A673 (cell line): ENCODE results near the gene ETFDH.

Experiments
- EZH2 ChIP-seq: fragments of 200-600 bp; sonication (generic); IDR thresholded peaks from 2 replicates; pipeline ENCODE4 v1.6.1; 2017; ENCODE audit warnings: borderline replicate concordance, low read depth, mild to moderate bottlenecking, mixed read lengths, antibody characterized with exemption, low read length; ENCODE audit not compliant: poor library complexity, severe bottlenecking
- TF ChIP-seq, protein P1 (sequence below): fragments of 300-800, 200-600 bp; sonication (generic); conservative IDR thresholded peaks from 2 replicates; pipeline ENCODE4 v1.5.1; 2017; ENCODE audit warnings: low read depth, mild to moderate bottlenecking, antibody characterized with exemption, low read length, moderate library complexity, mixed read lengths

DNA sequence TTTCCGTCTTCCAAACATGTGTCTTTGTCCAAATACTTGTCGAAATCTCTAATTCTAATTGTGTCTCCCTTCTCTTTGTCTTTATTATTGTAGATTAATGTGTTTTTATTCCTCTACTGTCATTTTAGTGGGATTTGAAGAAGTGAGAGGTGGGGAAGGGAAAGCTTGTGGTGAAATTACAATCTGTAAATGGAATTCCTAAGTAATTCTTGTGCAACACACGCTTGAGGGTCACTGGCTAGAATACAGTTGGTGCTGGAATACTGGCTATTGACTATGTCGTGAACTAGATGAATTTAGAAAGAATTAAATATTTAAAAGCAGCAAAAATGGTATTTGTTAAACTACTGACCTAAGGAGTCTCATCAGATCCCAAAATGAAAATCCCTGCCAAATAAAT, 86.0 kb downstream of the ETFDH start:
- TF ChIP-seq, protein P1, sequence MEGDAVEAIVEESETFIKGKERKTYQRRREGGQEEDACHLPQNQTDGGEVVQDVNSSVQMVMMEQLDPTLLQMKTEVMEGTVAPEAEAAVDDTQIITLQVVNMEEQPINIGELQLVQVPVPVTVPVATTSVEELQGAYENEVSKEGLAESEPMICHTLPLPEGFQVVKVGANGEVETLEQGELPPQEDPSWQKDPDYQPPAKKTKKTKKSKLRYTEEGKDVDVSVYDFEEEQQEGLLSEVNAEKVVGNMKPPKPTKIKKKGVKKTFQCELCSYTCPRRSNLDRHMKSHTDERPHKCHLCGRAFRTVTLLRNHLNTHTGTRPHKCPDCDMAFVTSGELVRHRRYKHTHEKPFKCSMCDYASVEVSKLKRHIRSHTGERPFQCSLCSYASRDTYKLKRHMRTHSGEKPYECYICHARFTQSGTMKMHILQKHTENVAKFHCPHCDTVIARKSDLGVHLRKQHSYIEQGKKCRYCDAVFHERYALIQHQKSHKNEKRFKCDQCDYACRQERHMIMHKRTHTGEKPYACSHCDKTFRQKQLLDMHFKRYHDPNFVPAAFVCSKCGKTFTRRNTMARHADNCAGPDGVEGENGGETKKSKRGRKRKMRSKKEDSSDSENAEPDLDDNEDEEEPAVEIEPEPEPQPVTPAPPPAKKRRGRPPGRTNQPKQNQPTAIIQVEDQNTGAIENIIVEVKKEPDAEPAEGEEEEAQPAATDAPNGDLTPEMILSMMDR: no peak
- TF ChIP-seq EZH2: no peak
